Pulmonary artery endothelial cell (primary cell): ENCODE data around the gene CAPZB. TPM values are rescaled to one million over a fixed set of nuclear protein-coding genes. Genes with fewer than 3 reads are reported as not detected.

Experiments
- DNase-seq: peaks from one replicate; pipeline ENCODE4 v3.0.0-alpha.2; 2011; ENCODE audit warnings: low read depth, low spot score
- total RNA-seq: library from RNA; depleted of rRNA; stranded (reverse); fragments of >200 nt; gene quantifications from 2 replicates; pipeline ENCODE4 v1.2.3, GENCODE V29; 2014

CAPZB gene
- total RNA-seq, 1 donor from 2014 or later, result 113 TPM

- DNase-seq, result no peak
These were observed 16.3 kb downstream of the CAPZB start for GRCh38 chr1:19469004-19469403.

- DNase-seq, result no peak
These were observed 16.9 kb downstream of the CAPZB start for GRCh38 chr1:19468397-19468956.

DNA sequence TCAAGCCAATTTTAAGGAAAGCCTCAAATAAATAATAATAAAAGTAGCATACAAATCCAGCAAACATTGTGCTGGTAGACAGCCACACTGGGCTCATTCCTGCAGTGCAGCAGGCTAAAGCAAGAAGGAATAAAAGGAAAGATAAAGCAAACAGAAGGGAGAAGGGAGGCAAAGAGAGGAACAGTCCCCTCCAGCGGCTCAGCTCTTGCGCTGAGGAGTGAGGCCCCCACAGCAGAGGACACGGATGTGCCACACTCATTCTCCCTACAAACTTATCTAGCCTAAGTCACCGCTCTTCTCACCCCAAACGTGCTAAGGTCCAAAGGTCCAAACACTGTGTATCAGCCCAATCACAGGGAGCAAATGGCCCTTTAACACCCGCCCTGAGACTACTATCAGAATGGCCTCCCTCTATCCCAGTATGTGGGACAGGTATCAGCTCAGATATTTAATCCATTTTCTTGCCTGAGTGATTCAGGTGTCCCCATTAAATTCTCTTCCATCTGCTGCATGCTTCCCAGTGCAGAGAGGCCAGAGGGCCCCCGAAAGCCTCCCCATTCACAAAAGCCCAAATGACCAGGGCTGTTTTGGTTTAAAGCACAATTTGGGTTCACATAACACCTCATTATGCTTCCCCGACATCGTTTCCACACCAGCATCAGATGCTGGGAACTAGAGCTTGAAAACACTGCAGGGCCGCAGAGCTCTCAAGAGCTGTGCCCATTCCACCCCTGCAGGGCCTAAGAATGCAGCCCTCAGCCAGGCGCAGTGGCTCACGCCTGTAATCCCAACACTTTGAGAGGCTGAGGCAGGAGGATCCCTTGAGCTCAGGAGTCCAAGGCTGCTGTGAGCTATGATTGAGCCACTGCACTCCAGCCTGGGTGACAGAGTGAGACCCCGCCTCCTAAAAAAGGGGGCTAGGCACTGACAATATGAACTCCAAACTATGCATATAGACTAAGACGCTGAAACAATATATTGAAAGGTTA is 17.8 kb downstream of the CAPZB start:
- no peak for DNase-seq

- no peak for DNase-seq
These were observed 19.2 kb downstream of the CAPZB start for GRCh38 chr1:19466112-19466561.

DNA sequence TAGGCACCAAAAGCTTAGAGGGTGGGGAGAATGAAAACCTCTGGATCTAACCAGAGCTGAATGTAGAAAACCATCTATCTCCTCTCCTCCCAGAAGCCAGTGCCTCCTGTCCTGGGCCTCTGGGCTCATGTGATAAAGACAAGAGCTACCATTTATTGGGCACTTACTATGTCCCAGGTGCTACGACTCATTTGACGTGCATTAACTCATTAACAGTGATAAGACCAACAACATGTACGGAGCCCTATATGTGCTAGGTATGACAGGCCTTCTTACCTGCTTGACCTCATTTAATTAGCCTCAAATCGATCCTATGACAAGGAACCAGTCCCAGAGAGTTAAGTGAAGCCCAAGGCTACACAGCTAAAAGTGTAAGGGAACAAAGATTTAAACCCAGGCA is 19.7 kb downstream of the CAPZB start:
- DNase-seq, result no peak

DNA sequence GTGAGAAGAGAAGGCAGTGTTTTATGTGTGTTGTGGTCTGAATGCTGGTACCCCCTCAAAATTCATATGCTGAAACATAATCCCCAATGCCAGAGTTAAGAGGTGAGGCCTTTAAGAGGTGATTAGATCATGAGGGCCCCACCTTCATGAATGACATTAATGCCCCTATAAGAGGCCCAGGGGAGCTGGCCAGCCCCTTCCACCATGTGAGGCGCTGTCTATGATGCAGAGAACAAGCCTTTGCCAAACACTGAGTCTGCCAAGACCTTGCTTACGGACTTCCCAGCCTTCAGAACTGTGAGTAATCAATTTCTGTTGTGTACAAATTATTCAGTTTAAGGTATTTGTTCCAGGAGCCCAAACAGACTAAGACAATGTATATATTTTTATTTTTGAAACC is 20.2 kb downstream of the CAPZB start:
- DNase-seq, result no peak

- no peak for DNase-seq
These were observed 20.6 kb downstream of the CAPZB start for GRCh38 chr1:19464696-19465095.

DNA sequence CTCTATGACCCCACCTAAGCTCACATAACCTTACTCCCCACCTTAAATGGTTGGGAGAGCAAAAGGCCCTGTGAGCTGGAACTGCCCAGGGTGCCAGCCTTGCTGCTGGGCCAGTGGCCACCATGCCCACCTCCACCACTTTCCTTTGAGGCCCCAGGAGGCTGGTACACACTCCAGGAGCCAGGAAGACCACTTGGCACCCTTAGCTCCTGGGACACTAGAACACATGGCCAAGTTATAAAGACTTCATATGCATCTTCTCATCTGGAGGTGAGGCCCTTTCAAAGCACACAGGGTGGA is 21.9 kb downstream of the CAPZB start:
- DNase-seq, result no peak

DNA sequence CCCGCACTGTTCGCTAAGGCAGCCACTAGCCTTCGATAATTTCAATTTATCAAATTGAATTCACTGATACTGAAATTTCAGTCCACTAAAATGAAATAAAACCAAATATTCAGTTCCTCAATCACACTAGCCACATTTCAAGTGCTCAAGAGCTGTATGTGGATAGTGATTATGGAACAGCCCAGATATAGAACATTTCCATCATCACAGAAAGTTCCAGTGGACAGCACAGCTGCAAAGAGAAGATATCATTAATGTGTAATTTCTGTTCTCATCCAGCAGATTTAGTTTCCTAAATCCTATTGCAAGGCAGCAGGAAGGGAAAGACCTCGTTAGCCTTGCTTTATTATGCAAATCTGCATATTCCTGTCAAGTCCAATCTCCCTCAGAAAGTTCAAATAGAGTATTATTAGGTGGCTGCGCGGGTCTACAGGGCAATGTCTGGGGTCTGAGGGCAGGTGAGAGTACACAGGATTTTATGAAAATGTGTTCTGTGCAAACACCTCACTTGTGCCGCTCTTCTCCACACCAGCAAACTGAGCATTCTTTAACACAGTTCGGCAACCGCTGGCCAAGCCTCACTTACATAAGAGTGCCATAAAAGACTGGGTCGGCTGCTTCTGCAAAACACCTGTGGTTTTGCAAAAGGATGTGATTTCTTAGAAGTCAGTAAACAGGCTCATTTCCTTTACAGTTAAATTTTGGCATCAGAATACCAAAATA is 22.4 kb downstream of the CAPZB start:
- DNase-seq, result no peak

- no peak for DNase-seq
These were observed 24.2 kb downstream of the CAPZB start for GRCh38 chr1:19461220-19461554.

DNA sequence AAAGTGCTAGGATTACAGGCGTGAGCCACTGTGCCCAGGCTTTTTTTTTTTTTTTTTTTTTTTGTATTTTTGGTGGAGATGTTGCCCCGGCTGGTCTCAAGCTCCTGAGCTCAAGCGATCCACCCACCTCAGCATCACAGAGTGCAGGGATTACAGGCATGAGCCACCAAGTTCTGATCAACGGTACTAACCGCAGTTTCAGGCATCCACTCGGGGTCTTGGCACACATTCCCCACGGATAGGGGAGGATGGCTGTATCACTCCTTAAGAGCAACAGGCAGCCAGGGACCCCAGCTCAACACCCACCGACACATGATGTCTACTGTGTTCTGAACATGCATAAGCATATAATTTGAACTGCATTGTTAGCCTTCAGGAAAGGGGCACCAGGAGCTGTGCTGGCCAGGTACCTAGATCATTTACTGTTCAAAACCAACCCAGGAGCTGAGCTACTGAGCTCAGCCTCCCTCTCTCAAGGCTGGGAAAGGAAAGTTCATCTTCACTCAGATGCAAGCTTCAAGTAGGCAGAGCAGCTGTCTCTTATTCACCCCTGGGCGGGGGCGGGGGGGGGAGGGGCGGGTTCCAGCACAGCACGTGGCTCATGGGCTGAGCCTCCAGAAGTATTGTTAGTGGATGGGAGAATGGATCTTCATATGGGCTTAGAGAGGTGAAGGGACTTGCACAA is 24.7 kb downstream of the CAPZB start:
- DNase-seq, result no peak

- DNase-seq, result no peak
These were observed 26.4 kb downstream of the CAPZB start for GRCh38 chr1:19458815-19459417.

GRCh38 chr1:19457607-19458006 is 27.7 kb downstream of the CAPZB start:
- DNase-seq, result no peak

DNA sequence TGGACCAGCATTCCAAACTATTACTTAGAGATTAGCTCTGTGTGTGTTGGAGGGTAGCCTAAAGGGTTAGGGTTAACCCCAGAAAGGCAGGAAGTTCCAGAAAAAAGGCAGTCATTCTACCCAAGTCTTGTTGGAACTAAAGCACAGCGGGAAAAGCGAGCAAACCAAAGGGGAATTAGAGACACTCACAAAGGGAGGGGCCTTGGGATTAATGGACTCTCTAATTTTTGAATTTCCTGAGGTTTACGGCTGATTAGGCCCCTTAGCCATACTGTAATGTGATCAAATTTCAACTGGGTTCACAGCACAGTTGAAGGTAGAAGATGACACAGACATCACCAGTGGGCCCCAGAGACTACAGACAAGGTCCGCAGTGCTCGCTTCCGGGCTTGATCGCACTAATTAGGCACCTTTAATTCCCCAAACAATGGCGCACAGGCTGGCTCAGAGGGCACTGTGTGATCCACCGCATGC is 28.3 kb downstream of the CAPZB start:
- no peak for DNase-seq

- no peak for DNase-seq
These were observed 30.0 kb downstream of the CAPZB start for GRCh38 chr1:19455353-19455752.

DNA sequence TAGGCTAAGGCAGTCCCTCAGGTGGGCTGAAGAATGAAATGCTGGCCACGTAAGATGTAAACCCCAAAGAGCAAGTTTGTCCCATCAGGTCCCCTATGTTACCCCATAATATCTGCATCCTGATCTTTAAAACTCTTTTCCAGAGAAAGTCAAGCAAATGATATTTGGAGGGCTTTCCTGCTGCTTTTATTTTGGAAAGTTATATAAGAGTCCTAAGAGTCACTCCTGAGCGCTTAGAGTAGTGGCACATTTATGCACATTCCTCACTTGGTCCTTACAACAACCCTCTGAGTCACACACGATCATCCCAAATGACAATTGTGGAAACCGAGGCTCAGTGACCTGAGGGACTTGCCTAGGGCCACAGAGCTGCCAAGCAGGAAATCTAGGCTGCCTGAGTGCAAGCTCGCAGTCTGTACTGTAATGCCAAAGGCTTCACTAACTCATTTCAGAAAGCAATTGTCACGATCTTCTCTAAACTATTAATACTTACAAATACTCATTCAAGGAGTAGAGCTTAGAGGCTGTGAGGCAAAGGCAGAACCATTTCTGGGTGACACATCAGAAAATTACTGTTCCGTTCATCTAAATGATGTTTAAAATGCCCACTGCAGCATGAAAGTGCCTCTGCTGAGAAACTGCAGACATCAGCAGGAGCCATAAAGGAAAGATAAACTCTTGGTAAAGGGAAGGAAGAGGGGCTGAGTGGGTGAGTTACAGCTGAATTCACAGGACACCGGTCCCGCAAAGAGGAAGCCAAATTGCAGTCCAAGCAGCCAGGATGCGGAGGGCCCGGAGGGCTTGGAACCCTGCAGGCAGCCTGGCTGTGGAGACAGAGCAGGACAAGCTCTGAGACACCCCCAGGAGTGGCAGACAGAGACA is 30.8 kb downstream of the CAPZB start:
- no peak for DNase-seq

DNA sequence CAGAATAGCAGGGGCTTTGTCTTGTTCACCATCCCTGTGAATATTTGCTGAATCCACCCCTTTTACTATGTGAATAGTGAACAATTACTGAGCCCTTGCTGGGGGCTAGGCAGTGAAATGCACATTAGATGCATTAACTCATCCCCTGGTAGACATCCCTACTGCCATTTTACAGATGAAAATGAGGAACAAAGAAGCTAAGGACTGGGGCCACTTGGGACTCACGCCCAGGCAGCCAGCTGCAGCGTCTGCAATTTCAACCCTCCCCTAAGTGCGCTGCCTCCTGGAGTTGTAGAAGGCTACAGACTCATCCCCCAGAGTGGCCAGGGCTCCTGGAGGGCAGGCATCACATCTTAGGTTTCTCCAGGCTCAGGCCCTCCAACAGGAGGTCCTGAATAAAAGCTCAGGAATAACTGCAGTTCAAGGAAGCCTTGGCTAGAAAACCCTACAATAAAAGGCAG is 31.6 kb downstream of the CAPZB start:
- DNase-seq, result no peak

DNA sequence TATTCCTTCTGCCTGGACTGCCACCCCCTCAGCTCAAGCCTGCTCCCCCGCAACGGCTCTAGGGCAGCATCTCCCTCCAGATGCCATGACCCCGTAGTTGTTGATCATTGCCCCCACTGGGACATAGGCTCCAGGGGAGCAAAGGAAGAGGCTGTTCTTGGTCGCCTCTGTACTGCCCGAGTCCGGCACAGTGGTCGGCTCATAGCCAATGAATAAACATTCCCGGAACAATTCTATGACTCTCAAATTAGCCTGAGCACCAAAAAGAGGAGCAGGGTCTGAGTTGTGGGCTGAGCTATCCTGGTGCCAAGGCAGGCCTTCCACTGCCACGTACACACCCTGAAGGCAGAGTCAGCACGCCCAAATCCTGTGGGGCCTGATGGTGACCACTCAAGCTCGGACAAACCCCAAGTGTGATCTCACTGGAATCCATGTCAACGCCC is 33.1 kb downstream of the CAPZB start:
- no peak for DNase-seq

DNA sequence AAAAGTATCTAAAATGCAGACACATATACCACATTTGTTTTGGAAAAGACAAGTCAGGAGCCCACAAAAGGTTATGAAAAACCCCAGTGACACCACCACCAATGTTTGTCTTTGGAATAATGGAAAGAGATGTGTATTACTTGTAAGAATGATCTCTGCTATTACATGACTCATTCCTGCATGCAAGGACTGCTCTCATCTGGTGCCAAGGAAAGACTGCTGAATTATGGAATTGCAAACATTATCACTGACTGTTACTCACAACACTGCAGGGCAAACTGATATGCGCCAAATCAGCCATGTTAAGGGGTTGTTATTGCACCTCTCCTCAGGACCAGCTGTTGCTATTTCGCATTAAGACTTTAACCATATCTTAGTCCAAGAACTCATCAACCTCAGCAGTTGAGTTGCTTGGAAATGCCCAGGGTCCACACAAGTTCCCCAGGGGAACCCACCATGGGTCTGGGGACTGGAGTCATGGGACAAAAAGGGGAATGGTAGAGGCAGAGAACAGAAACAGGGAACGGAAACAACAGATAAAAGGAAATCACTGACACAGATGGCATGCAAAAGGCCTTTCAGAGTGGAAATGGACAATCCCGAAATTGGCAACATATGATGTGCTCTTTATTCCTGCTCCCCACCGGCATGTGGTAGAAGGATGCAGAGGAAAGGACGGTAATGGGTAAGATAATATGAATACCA is 34.4 kb downstream of the CAPZB start:
- peak; percentile 78 for DNase-seq
